ENCODE results near the gene GP5. TPM values are rescaled to one million over a fixed set of nuclear protein-coding genes. Genes with fewer than 3 reads are reported as not detected.

Gene GP5
- total and polyA plus RNA-seq, 8 donors = 0.05 to 0.06 TPM; not detected in 6

GRCh38 chr3:194425399-194425798 is 26.3 kb upstream of the GP5 start:
- intact Hi-C loops (cut with DNase I) = no loop called here
- no peaks in the 10 kb centered on the region for H3K27me3 ChIP-seq
- 96 to 97% methylated on average over 4 of the region's 4 CpGs for WGBS, 2 donors
- DNase-seq (no peak), ATAC-seq (no peak), FAIRE-seq (no peak)
- peaks cover 0 to 17% (median 3%) of the 10 kb centered on the region in 3 donors for H3K36me3 ChIP-seq
- H3K27ac ChIP-seq = no peak overlapping the region
- no peaks in the 10 kb centered on the region for H3K9me3 ChIP-seq
- no peak for TF ChIP-seq CTCF (IDR thresholded peaks at IDR 0.05)
- no peaks in the 10 kb centered on the region for H3K4me1 ChIP-seq
- H3K4me3 ChIP-seq = no peak overlapping the region

DNA sequence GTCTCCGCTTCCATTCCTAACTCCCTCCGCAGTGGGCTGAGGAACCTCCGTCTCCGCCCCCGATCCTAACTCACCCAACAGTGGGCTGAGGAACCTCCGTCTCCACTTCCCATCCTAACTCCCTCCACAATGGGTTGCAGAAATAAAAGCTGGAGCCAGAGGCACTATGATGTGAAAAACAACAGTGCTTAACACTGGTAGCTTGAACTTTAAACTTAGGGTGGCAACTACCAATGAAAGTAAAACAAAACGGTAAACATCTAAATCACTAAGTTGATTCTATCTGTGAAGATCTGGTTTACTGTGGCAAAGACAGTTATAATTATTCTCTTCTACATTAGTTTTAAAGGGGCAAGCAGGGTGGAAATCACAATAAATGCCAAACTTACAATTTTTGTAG is 25.9 kb upstream of the GP5 start:
- FAIRE-seq (no peak), DNase-seq (no peak), ATAC-seq (no peak)
- Histone ChIP-seq H3K36me3 (peaks cover 0 to 17% (median 3%) of the 10 kb centered on the region in 3 donors), H3K9me3 (no peaks in the 10 kb centered on the region), H3K27me3 (no peaks in the 10 kb centered on the region), H3K4me3 (no peak overlapping the region), H3K4me1 (no peaks in the 10 kb centered on the region), H3K27ac (no peak overlapping the region)
- TF ChIP-seq CTCF (IDR thresholded peaks at IDR 0.05) = no peak
- WGBS, 2 donors = 95% methylated on average over 7 of the region's 7 CpGs
- intact Hi-C loops (cut with DNase I) = no loop called here

DNA sequence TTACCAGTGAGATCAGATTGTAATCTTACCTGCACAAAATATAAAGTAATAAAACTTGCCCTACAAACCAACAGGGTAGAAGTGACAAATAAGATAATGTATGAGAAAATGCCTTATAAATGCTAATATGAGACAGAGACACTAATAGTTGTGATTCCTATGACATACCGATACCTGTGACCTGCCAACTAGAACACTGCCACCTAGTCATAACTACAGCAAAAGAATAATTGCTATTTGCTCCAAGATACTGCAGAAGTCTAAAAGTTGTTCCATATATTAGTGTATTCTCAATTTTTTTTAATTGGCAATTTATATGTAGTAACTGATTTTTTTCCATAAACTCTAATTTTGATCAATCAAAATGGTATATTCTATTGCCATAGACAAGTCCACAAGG is 25.3 kb upstream of the GP5 start:
- WGBS, 2 donors = 97% methylated on average over 1 of the region's 1 CpG
- ATAC-seq = no peak
- no peak for TF ChIP-seq CTCF (IDR thresholded peaks at IDR 0.05)

DNA sequence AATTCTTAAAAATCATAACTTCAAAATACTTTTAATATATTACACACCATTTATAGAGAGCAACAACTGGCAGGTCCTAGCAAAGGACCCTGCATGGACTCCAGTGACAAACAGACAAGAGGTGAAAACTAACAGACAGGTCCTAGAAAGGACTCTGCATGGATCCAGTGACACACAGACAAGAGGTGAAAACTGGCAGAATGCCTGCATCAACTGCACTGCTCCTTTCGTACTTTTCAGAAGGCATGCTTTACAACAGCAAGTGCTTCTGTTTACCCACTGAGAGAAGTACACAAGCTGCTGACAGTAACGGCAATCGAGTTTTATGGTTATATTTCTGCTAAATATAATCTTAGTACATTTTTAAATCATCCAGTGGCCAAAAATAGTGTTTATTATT is 24.3 kb upstream of the GP5 start:
- Histone ChIP-seq H3K27me3 (no peaks in the 10 kb centered on the region), H3K4me1 (no peaks in the 10 kb centered on the region), H3K4me3 (no peak overlapping the region), H3K27ac (no peak overlapping the region), H3K36me3 (peaks cover 0 to 23% (median 0%) of the 10 kb centered on the region in 3 donors), H3K9me3 (no peaks in the 10 kb centered on the region)
- no peak for TF ChIP-seq CTCF (IDR thresholded peaks at IDR 0.05)
- intact Hi-C loops (cut with DNase I) = no loop called here
- no peak for ATAC-seq
- FAIRE-seq = no peak
- no peak for DNase-seq
- WGBS, 2 donors = 72% methylated on average over 3 of the region's 3 CpGs

More for the DNA sequence above, 25.3 kb upstream of the GP5 start:
- FAIRE-seq (no peak), DNase-seq (no peak)
- no peaks in the 10 kb centered on the region for H3K9me3 ChIP-seq
- no peaks in the 10 kb centered on the region for H3K27me3 ChIP-seq
- intact Hi-C loops (cut with DNase I) = no loop called here
- H3K4me1 ChIP-seq = no peaks in the 10 kb centered on the region
- H3K36me3 ChIP-seq = peaks cover 0 to 22% (median 0%) of the 10 kb centered on the region in 3 donors
- H3K4me3 ChIP-seq = no peak overlapping the region
- no peak overlapping the region for H3K27ac ChIP-seq

GRCh38 chr3:194422188-194422587 is 23.1 kb upstream of the GP5 start:
- ATAC-seq (no peak), DNase-seq (no peak), FAIRE-seq (no peak)
- H3K4me1 ChIP-seq = no peaks in the 10 kb centered on the region
- no peak overlapping the region for H3K27ac ChIP-seq
- no peak for TF ChIP-seq CTCF (IDR thresholded peaks at IDR 0.05)
- intact Hi-C loops (cut with DNase I) = no loop called here
- no peaks in the 10 kb centered on the region for H3K27me3 ChIP-seq
- no peak overlapping the region for H3K4me3 ChIP-seq
- H3K9me3 ChIP-seq = no peaks in the 10 kb centered on the region
- H3K36me3 ChIP-seq = peaks cover 0 to 23% (median 0%) of the 10 kb centered on the region in 3 donors
